ENCODE results near the gene OLFML2B.
A peak's percentile ranks its signal among the peaks of the same experiment; 100 is the strongest.

Gene OLFML2B

DNA sequence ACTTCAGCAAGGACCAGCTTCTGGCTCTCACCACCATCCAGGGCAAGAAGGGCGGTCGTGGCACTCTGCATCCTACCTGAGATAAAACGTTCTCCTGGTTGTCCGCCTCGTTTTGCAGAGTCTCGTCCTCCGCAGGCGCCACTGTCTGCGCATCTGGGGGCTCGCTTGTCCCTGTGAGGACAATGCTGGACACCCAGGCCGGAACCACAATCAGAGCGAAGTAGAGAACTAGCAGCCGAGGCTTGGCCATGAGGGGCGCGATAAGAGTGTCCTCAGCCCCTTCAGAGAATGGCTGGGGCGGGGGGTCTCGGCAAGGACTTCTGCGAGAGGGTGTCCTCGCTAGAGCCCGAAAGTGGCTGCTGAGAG, 505 bp downstream of the OLFML2B start:
- no peaks in the 10 kb centered on the region for H3K79me2 ChIP-seq (ENCODE audit: insufficient read depth, low read length)
- H3K9ac ChIP-seq (ENCODE audit: low read depth, low read length, poor library complexity, severe bottlenecking): peak overlapping the region; percentile 63
- H3F3A ChIP-seq (ENCODE audit: low read depth): no peaks in the 10 kb centered on the region
- H2AFZ ChIP-seq (ENCODE audit: low read length): peak overlapping the region; percentile 96
- H4K20me1 ChIP-seq (ENCODE audit: insufficient read depth, low read length, poor library complexity, severe bottlenecking): no peaks in the 10 kb centered on the region
- H3K4me1 ChIP-seq (ENCODE audit: insufficient read depth, low read length, poor library complexity, severe bottlenecking): no peaks in the 10 kb centered on the region
- H3K4me3 ChIP-seq (ENCODE audit: low read length, poor library complexity, severe bottlenecking): peak overlapping the region; percentile 75
- no peak for TF ChIP-seq EZH2phosphoT487 (IDR thresholded peaks at IDR 0.05; ENCODE audit: borderline replicate concordance)
- TF ChIP-seq, protein P1, sequence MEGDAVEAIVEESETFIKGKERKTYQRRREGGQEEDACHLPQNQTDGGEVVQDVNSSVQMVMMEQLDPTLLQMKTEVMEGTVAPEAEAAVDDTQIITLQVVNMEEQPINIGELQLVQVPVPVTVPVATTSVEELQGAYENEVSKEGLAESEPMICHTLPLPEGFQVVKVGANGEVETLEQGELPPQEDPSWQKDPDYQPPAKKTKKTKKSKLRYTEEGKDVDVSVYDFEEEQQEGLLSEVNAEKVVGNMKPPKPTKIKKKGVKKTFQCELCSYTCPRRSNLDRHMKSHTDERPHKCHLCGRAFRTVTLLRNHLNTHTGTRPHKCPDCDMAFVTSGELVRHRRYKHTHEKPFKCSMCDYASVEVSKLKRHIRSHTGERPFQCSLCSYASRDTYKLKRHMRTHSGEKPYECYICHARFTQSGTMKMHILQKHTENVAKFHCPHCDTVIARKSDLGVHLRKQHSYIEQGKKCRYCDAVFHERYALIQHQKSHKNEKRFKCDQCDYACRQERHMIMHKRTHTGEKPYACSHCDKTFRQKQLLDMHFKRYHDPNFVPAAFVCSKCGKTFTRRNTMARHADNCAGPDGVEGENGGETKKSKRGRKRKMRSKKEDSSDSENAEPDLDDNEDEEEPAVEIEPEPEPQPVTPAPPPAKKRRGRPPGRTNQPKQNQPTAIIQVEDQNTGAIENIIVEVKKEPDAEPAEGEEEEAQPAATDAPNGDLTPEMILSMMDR (conservative IDR thresholded peaks at IDR 0.05; ENCODE audit: low read length): no peak
- H3K4me2 ChIP-seq (ENCODE audit: low read depth, low read length, poor library complexity, severe bottlenecking): peak overlapping the region; percentile 76
- H3K27me3 ChIP-seq (ENCODE audit: insufficient read depth, low read length, poor library complexity, severe bottlenecking): no peaks in the 10 kb centered on the region
- H3K36me3 ChIP-seq (ENCODE audit: insufficient read depth, low read length): no peaks in the 10 kb centered on the region
- H3K9me3 ChIP-seq (ENCODE audit: insufficient read depth, low read depth, low read length): no peaks in the 10 kb centered on the region
- no peaks in the 10 kb centered on the region for H3K9me2 ChIP-seq (replicated peaks; ENCODE audit: low read depth, low read length)

DNA sequence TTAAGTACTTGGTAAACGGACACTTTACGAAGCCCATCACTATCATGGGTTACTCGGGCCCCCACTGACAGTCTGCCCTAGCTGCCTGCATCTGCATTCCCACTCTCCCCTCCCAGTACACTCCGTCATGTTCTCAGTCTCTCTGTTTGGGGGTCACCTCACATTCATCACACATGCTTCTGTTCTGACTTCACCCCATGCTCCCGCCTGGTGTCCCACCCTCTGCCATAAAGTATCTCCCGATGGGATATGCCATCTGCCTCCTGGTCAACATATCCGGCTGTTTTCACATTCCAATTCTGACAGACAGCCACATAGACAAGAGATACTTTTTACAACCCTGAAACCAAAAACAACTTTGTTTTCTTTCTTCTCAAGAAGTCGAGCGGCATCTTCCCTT, 1.0 kb downstream of the OLFML2B start:
- Histone ChIP-seq H3K9me2 (replicated peaks; ENCODE audit: low read depth, low read length) (no peaks in the 10 kb centered on the region), H3K4me2 (ENCODE audit: low read depth, low read length, poor library complexity, severe bottlenecking) (no peak overlapping the region), H3F3A (ENCODE audit: low read depth) (no peaks in the 10 kb centered on the region), H3K36me3 (ENCODE audit: insufficient read depth, low read length) (no peaks in the 10 kb centered on the region), H3K9me3 (ENCODE audit: insufficient read depth, low read depth, low read length) (no peaks in the 10 kb centered on the region), H2AFZ (ENCODE audit: low read length) (no peak overlapping the region), H3K4me1 (ENCODE audit: insufficient read depth, low read length, poor library complexity, severe bottlenecking) (no peaks in the 10 kb centered on the region), H3K79me2 (ENCODE audit: insufficient read depth, low read length) (no peaks in the 10 kb centered on the region), H3K4me3 (ENCODE audit: low read length, poor library complexity, severe bottlenecking) (no peak overlapping the region), H4K20me1 (ENCODE audit: insufficient read depth, low read length, poor library complexity, severe bottlenecking) (no peaks in the 10 kb centered on the region), H3K27me3 (ENCODE audit: insufficient read depth, low read length, poor library complexity, severe bottlenecking) (no peaks in the 10 kb centered on the region), H3K9ac (ENCODE audit: low read depth, low read length, poor library complexity, severe bottlenecking) (no peak overlapping the region)
- TF ChIP-seq EZH2phosphoT487 (IDR thresholded peaks at IDR 0.05; ENCODE audit: borderline replicate concordance): no peak
- TF ChIP-seq, protein P1 (conservative IDR thresholded peaks at IDR 0.05; ENCODE audit: low read length): no peak

DNA sequence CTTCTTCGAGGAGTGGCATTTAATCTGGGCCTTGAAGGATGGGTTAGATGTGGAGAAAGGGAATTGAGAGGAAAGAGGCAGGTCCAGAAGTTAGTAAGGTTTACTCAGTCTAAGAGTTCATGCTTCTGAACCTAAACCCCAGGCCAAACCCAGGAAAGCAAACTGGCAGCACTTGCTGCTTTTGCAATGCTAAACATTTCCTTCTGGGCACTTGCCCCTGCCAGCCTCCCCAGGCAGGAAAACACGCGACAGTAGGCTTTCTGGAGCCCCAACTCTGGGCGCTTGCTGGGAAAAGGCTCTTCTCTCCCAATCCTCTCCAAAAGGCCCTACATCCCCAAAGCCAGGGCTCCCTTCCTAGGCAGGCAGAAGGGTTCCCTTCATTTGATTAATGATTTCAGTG, 2.5 kb downstream of the OLFML2B start:
- Histone ChIP-seq H3K9ac (ENCODE audit: low read depth, low read length, poor library complexity, severe bottlenecking) (no peak overlapping the region), H3K4me2 (ENCODE audit: low read depth, low read length, poor library complexity, severe bottlenecking) (no peak overlapping the region), H3K36me3 (ENCODE audit: insufficient read depth, low read length) (no peaks in the 10 kb centered on the region), H3K27me3 (ENCODE audit: insufficient read depth, low read length, poor library complexity, severe bottlenecking) (no peaks in the 10 kb centered on the region), H3K4me1 (ENCODE audit: insufficient read depth, low read length, poor library complexity, severe bottlenecking) (no peaks in the 10 kb centered on the region), H3K9me3 (ENCODE audit: insufficient read depth, low read depth, low read length) (no peaks in the 10 kb centered on the region), H3K79me2 (ENCODE audit: insufficient read depth, low read length) (no peaks in the 10 kb centered on the region), H3K4me3 (ENCODE audit: low read length, poor library complexity, severe bottlenecking) (no peak overlapping the region), H4K20me1 (ENCODE audit: insufficient read depth, low read length, poor library complexity, severe bottlenecking) (no peaks in the 10 kb centered on the region), H3K9me2 (replicated peaks; ENCODE audit: low read depth, low read length) (no peaks in the 10 kb centered on the region), H2AFZ (ENCODE audit: low read length) (no peak overlapping the region), H3F3A (ENCODE audit: low read depth) (no peaks in the 10 kb centered on the region)
- TF ChIP-seq EZH2phosphoT487 (IDR thresholded peaks at IDR 0.05; ENCODE audit: borderline replicate concordance): no peak
- TF ChIP-seq, protein P1 (conservative IDR thresholded peaks at IDR 0.05; ENCODE audit: low read length): no peak

All from Loucy (cell line).